Panc1 (cell line): Measurements from ENCODE around the gene KRT8. TPM values are rescaled to one million over a fixed set of nuclear protein-coding genes. Genes with fewer than 3 reads are reported as not detected.

Experiments
- ATAC-seq: fragments of 200-7000 bp; cut with Tn5 transposase; 2 replicates; pipeline ENCODE4 v1.9.1; 2020; ENCODE audit warnings: mild to moderate bottlenecking, moderate library complexity
- BruUV-seq: library from RNA; stranded (reverse); fragments of 400-500 nt; replicated peaks from 2 replicates; lab custom pipeline; 2021; lab: Mats Ljungman, UMichigan
- CTCF ChIA-PET: fragments of 300-600 bp; sonication (Branson Sonifier 250); formaldehyde crosslinking; loops from one replicate; lab custom pipeline; 2022; ENCODE audit warnings: antibody characterized with exemption; lab: Charles Lee
- POLR2A ChIA-PET: fragments of 300-600 bp; sonication (Branson Sonifier 250); formaldehyde crosslinking; loops from one replicate; lab custom pipeline; 2022; ENCODE audit warnings: antibody characterized with exemption; lab: Charles Lee
- DNase-seq: peaks from one replicate; pipeline ENCODE4 v3.0.0-alpha.2; 2010; ENCODE audit warnings: low read depth, low spot score
- H3K27ac ChIP-seq: 2 replicates; pipeline ENCODE4 v1.5.1; 2011; ENCODE audit warnings: mild to moderate bottlenecking, low read length, inconsistent platforms
- H3K27me3 ChIP-seq: fragments of 200-500 bp; sonication (Bioruptor generic); 2 replicates; pipeline ENCODE4 v1.6.0; 2014; ENCODE audit warnings: low read length, inconsistent platforms; ENCODE audit not compliant: control insufficient read depth, insufficient read depth
- H3K36me3 ChIP-seq: fragments of 200-500 bp; sonication (Bioruptor generic); 2 replicates; pipeline ENCODE4 v1.5.1; 2014; ENCODE audit warnings: inconsistent platforms, mild to moderate bottlenecking, low read length, moderate library complexity; ENCODE audit not compliant: control insufficient read depth, insufficient read depth
- H3K4me1 ChIP-seq: 2 replicates; pipeline ENCODE4 v1.5.1; 2011; ENCODE audit warnings: inconsistent platforms, mild to moderate bottlenecking, low read length, moderate library complexity; ENCODE audit not compliant: control insufficient read depth, insufficient read depth
- H3K4me3 ChIP-seq, 2 experiments: 2 replicates each; pipeline ENCODE4 v1.5.1; 2011 to 2012; ENCODE audit warnings: low read depth in 2 of 2, low read length in 2 of 2, mild to moderate bottlenecking in 2 of 2, inconsistent platforms in 1 of 2, moderate library complexity in 1 of 2
- H3K9me3 ChIP-seq: fragments of 200-500 bp; sonication (Bioruptor generic); 2 replicates; pipeline ENCODE4 v1.5.1; 2014; ENCODE audit warnings: low read depth, mild to moderate bottlenecking, inconsistent platforms, low read length, moderate library complexity; ENCODE audit not compliant: control insufficient read depth, insufficient read depth
- POLR2AphosphoS5 ChIP-seq: IDR thresholded peaks from 2 replicates; pipeline ENCODE4 v1.6.1; 2012; ENCODE audit warnings: mild to moderate bottlenecking, low read depth, low read length, moderate library complexity
- REST ChIP-seq, 2 experiments: IDR thresholded peaks; 2 replicates each; pipeline ENCODE4 v1.6.1; 2011 to 2012; ENCODE audit warnings: low read depth in 2 of 2, control low read depth in 1 of 2, low read length in 1 of 2, mild to moderate bottlenecking in 1 of 2, moderate library complexity in 1 of 2; ENCODE audit not compliant: insufficient read depth in 1 of 2
- SIN3A ChIP-seq: IDR thresholded peaks from 2 replicates; pipeline ENCODE4 v1.6.1; 2012; ENCODE audit warnings: low read depth, mild to moderate bottlenecking, low read length, moderate library complexity, borderline replicate concordance; ENCODE audit not compliant: insufficient read depth
- TCF7L2 ChIP-seq: IDR thresholded peaks from 2 replicates; pipeline ENCODE4 v1.6.1; 2011; ENCODE audit warnings: mild to moderate bottlenecking, low read depth, low read length, inconsistent platforms
- in situ Hi-C: cut with HindIII; loops from 2 replicates; pipeline ENCODE4 v1.10.0; 2016; ENCODE audit warnings: low sequenced_read_pairs, low pct_unique_long_range_greater_than_20kb
- intact Hi-C: fragments of 100-400 bp; cut with micrococcal nuclease; formaldehyde crosslinking; loops from one replicate; pipeline ENCODE4 v1.10.0; 2022; ENCODE audit not compliant: unreplicated experiment
- total RNA-seq: library from RNA; stranded (reverse); gene quantifications from one replicate; pipeline ENCODE4 v1.2.1, GENCODE V29; 2021; ENCODE audit not compliant: unreplicated experiment
- TF ChIP-seq, protein P1 (sequence below): fragments of 450-650 bp; IDR thresholded peaks from 2 replicates; pipeline ENCODE4 v1.5.1; 2017; ENCODE audit warnings: mild to moderate bottlenecking

The KRT8 gene
- total RNA-seq, 1 experiment from 2014 or later, result 6,125 TPM

DNA sequence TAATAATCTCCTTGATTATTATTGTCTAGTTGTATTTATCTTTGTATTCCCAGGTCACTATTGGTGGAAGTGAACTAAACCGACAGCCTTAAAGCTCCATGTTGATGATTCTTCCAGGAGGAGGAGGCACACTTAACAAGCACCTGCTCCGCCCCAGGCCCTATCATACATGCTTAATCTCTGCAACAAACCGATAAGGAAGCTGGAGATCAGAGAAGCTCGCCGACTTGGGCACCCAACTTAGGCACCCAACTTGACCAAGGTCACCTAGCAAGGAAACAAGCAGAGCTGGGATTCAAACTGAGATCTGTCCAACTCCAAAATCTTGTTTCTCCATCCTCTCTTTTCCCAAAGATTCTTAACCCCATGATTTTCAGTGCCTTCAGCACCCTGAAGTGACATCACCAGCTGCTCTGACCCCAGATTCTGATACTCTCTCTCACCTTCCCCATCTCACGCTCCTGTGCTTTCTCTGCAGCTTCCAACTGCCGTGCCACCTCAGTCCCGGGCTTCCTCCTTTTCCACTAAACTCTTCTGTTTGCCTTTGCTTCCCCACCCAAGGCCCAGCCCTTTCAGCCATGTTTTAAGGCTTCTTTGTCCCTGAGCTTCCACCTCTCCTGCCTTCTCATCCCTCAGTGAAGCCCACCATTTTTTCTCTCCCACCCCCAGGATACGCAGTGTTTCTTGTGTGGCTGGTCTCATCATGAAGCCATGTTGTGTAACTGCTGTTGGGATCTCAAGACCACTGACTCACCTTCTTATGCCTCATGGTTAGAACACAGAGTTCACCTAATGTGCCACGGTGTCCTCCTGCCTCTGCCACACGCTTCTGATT lies 37.4 kb upstream of the KRT8 start:
- intact Hi-C loops (no loop called here), in situ Hi-C loops (no loop called here)
- peaks cover 44% of the 10 kb centered on the region for H3K4me1 ChIP-seq
- no peak for DNase-seq
- H3K27ac ChIP-seq, result peak overlapping the region; percentile 98
- CTCF ChIA-PET, result interaction anchor here (0.6 to 0.7 kb wide), 2 partner anchors 39 to 61 kb away, joined by 3 to 6 read pairs; no protein-coding TSS in a partner anchor
- no peak for ATAC-seq
- no peak overlapping the region for H3K4me3 ChIP-seq
- POLR2A ChIA-PET, result interaction anchor here (0.6 to 1.7 kb wide), 3 partner anchors 12 to 17 kb away, joined by 3 to 8 read pairs (median 4); no protein-coding TSS in a partner anchor
- no peaks in the 10 kb centered on the region for H3K36me3 ChIP-seq
- BruUV-seq, result no TSS peak
- no peaks in the 10 kb centered on the region for H3K27me3 ChIP-seq
- TF ChIP-seq POLR2AphosphoS5, result no peak
- TF ChIP-seq, protein P1, sequence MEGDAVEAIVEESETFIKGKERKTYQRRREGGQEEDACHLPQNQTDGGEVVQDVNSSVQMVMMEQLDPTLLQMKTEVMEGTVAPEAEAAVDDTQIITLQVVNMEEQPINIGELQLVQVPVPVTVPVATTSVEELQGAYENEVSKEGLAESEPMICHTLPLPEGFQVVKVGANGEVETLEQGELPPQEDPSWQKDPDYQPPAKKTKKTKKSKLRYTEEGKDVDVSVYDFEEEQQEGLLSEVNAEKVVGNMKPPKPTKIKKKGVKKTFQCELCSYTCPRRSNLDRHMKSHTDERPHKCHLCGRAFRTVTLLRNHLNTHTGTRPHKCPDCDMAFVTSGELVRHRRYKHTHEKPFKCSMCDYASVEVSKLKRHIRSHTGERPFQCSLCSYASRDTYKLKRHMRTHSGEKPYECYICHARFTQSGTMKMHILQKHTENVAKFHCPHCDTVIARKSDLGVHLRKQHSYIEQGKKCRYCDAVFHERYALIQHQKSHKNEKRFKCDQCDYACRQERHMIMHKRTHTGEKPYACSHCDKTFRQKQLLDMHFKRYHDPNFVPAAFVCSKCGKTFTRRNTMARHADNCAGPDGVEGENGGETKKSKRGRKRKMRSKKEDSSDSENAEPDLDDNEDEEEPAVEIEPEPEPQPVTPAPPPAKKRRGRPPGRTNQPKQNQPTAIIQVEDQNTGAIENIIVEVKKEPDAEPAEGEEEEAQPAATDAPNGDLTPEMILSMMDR, result no peak
- no peak for TF ChIP-seq REST (IDR thresholded peaks at IDR 0.05; ENCODE audit: insufficient read depth in 1 of 2, low read depth in 2 of 2, low read length in 1 of 2)
- TF ChIP-seq TCF7L2, result no peak
- no peak for TF ChIP-seq SIN3A
- no peaks in the 10 kb centered on the region for H3K9me3 ChIP-seq

DNA sequence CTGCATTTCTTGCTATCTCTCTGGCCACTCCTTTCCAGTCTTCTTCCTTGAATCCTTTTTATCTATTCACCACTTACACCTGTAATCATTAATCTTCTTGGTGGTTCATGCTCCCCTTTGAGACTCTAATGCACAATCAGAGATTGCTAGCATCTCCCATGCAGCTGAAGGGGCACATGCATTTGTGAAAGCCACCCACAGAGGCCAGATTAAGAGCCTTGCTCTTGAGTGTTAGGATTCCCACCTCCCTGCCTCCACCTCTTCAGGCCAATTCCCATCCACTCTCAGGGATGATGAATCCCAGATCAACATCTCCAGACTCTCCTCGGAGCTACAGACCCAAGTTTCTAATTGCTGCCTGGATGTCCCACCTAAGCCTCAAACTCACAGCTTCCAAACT lies 24.7 kb upstream of the KRT8 start:
- Histone ChIP-seq H3K4me1 (peaks cover 35% of the 10 kb centered on the region), H3K9me3 (no peaks in the 10 kb centered on the region), H3K27me3 (no peaks in the 10 kb centered on the region), H3K27ac (peak overlapping the region; percentile 62), H3K36me3 (no peaks in the 10 kb centered on the region), H3K4me3 (no peak overlapping the region)
- TF ChIP-seq, protein P1, result no peak
- no peak for TF ChIP-seq REST (IDR thresholded peaks at IDR 0.05; ENCODE audit: insufficient read depth in 1 of 2, low read depth in 2 of 2, low read length in 1 of 2)
- no peak for TF ChIP-seq TCF7L2
- TF ChIP-seq POLR2AphosphoS5, result no peak
- no peak for TF ChIP-seq SIN3A
- ATAC-seq, result no peak
- no peak for DNase-seq
- in situ Hi-C loops (no loop called here), intact Hi-C loops (no loop called here)
- ChIA-PET CTCF (no interaction called here), POLR2A (interaction anchor here (1.1 kb wide), 1 partner anchor 25 kb away, joined by 5 read pairs; the partner anchor contains the start of gene KRT8)
- no TSS peak for BruUV-seq
